ENCODE measurements around the gene FHAD1.

- TF ChIP-seq POLR2A (IDR thresholded peaks at IDR 0.05) (no peak), POLR2AphosphoS5 (IDR thresholded peaks at IDR 0.05) (no peak)
- TF ChIP-seq, protein P1, sequence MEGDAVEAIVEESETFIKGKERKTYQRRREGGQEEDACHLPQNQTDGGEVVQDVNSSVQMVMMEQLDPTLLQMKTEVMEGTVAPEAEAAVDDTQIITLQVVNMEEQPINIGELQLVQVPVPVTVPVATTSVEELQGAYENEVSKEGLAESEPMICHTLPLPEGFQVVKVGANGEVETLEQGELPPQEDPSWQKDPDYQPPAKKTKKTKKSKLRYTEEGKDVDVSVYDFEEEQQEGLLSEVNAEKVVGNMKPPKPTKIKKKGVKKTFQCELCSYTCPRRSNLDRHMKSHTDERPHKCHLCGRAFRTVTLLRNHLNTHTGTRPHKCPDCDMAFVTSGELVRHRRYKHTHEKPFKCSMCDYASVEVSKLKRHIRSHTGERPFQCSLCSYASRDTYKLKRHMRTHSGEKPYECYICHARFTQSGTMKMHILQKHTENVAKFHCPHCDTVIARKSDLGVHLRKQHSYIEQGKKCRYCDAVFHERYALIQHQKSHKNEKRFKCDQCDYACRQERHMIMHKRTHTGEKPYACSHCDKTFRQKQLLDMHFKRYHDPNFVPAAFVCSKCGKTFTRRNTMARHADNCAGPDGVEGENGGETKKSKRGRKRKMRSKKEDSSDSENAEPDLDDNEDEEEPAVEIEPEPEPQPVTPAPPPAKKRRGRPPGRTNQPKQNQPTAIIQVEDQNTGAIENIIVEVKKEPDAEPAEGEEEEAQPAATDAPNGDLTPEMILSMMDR (IDR thresholded peaks at IDR 0.05) = no peak
Measured at GRCh38 chr1:15217654-15218053, 29.4 kb upstream of the FHAD1 start.
